T-helper 2 cell treated with Interferon-gamma antibody and Interleukin-4, amounts not matched to agents 5 μg/mL and 100 μg/mL, for 36 hours (primary cell): ENCODE data around the gene TLK1.

Experiments used
- DNase-seq: peaks from one replicate; pipeline ENCODE4 v3.0.0; 2021; ENCODE audit warnings: low spot score
- H3K27ac Mint-ChIP-seq: one replicate; pipeline ENCODE4 v1.8.0; 2021; ENCODE audit warnings: mild to moderate bottlenecking, mixed read lengths
- H3K27me3 Mint-ChIP-seq: one replicate; pipeline ENCODE4 v1.8.0; 2021; ENCODE audit warnings: low read depth, mixed read lengths
- H3K36me3 Mint-ChIP-seq: one replicate; pipeline ENCODE4 v1.8.0; 2021; ENCODE audit warnings: low read depth, mixed read lengths
- H3K4me1 Mint-ChIP-seq: one replicate; pipeline ENCODE4 v1.8.0; 2021; ENCODE audit warnings: low read depth, mixed read lengths
- H3K4me3 Mint-ChIP-seq: one replicate; pipeline ENCODE4 v1.8.0; 2022; ENCODE audit warnings: mild to moderate bottlenecking, moderate library complexity, mixed read lengths
- H3K9me3 Mint-ChIP-seq: one replicate; pipeline ENCODE4 v1.8.0; 2021; ENCODE audit warnings: mixed read lengths

Gene TLK1

GRCh38 chr2:171181064-171182049 lies 20.7 kb upstream of the TLK1 start:
- Mint-ChIP-seq H3K27ac (no peak overlapping the region), H3K36me3 (no peaks in the 10 kb centered on the region), H3K27me3 (peaks cover 14% of the 10 kb centered on the region), H3K9me3 (no peaks in the 10 kb centered on the region), H3K4me3 (no peak overlapping the region), H3K4me1 (peaks cover 9% of the 10 kb centered on the region)
- no peak for DNase-seq

- no peak for DNase-seq
- Mint-ChIP-seq H3K36me3 (no peaks in the 10 kb centered on the region), H3K4me3 (no peak overlapping the region), H3K9me3 (no peaks in the 10 kb centered on the region), H3K4me1 (peaks cover 9% of the 10 kb centered on the region), H3K27ac (no peak overlapping the region), H3K27me3 (peaks cover 10% of the 10 kb centered on the region)
These were observed 19.7 kb upstream of the TLK1 start for GRCh38 chr2:171180229-171180930.

GRCh38 chr2:171178993-171179392 lies 18.3 kb upstream of the TLK1 start:
- H3K4me1 Mint-ChIP-seq: peaks cover 9% of the 10 kb centered on the region
- no peaks in the 10 kb centered on the region for H3K36me3 Mint-ChIP-seq
- no peak overlapping the region for H3K27ac Mint-ChIP-seq
- H3K4me3 Mint-ChIP-seq: no peak overlapping the region
- H3K27me3 Mint-ChIP-seq: peaks cover 10% of the 10 kb centered on the region
- no peaks in the 10 kb centered on the region for H3K9me3 Mint-ChIP-seq
- no peak for DNase-seq

DNA sequence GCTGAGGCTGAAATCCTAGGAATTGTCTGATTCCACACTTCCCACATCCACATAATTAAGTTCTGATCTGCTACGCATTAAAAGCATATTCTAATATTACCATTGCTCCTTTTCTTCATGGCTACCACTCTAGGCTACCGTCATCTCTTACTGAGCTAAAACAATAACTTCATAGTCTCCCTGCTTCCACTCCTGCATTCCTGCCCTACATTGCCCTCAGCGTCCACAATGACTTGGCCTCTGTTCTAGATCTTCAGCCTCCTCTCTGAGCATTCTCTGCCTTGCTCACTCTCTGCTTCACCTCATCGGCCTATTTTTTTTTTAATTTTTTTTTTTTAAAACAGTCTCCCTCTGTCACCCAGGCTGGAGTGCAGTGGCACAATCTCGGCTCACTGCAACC lies 15.8 kb upstream of the TLK1 start:
- Mint-ChIP-seq H3K9me3 (peaks cover 11% of the 10 kb centered on the region), H3K4me3 (no peak overlapping the region), H3K27me3 (peaks cover 4% of the 10 kb centered on the region), H3K27ac (no peak overlapping the region), H3K36me3 (peaks cover 2% of the 10 kb centered on the region), H3K4me1 (peaks cover 16% of the 10 kb centered on the region)
- DNase-seq: no peak

- peaks cover 11% of the 10 kb centered on the region for H3K9me3 Mint-ChIP-seq
- peaks cover 2% of the 10 kb centered on the region for H3K36me3 Mint-ChIP-seq
- peaks cover 10% of the 10 kb centered on the region for H3K4me1 Mint-ChIP-seq
- H3K27me3 Mint-ChIP-seq: peaks cover 4% of the 10 kb centered on the region
- no peak overlapping the region for H3K27ac Mint-ChIP-seq
- H3K4me3 Mint-ChIP-seq: no peak overlapping the region
- DNase-seq: no peak
These were observed 13.4 kb upstream of the TLK1 start for GRCh38 chr2:171174075-171174474.

DNA sequence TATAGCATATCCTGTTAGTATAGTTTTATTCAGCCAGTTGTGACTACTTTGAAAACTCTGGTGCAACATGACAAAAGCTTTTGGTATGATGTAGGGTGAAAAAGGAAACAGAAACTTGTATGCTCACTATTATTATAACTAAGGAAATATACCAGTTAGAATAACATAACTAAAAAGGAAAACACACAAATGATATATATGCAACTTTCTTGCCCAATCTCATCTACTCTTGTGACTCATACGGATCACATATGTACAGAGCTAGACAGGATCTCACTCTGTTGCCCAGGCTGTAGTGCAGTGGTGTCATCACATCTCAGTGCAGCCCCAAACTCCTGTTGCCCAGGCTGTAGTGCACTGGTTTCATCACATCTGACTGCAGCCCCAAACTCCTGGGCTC lies 12.4 kb upstream of the TLK1 start:
- H3K27me3 Mint-ChIP-seq: peaks cover 4% of the 10 kb centered on the region
- peak; percentile 19 for DNase-seq
- peaks cover 10% of the 10 kb centered on the region for H3K4me1 Mint-ChIP-seq
- H3K9me3 Mint-ChIP-seq: peaks cover 11% of the 10 kb centered on the region
- no peak overlapping the region for H3K4me3 Mint-ChIP-seq
- H3K36me3 Mint-ChIP-seq: peaks cover 2% of the 10 kb centered on the region
- H3K27ac Mint-ChIP-seq: no peak overlapping the region

GRCh38 chr2:171171808-171172207 lies 11.1 kb upstream of the TLK1 start:
- Mint-ChIP-seq H3K4me1 (peaks cover 10% of the 10 kb centered on the region), H3K27me3 (peaks cover 7% of the 10 kb centered on the region), H3K9me3 (peaks cover 11% of the 10 kb centered on the region), H3K27ac (no peak overlapping the region), H3K36me3 (peaks cover 2% of the 10 kb centered on the region), H3K4me3 (no peak overlapping the region)
- no peak for DNase-seq

DNA sequence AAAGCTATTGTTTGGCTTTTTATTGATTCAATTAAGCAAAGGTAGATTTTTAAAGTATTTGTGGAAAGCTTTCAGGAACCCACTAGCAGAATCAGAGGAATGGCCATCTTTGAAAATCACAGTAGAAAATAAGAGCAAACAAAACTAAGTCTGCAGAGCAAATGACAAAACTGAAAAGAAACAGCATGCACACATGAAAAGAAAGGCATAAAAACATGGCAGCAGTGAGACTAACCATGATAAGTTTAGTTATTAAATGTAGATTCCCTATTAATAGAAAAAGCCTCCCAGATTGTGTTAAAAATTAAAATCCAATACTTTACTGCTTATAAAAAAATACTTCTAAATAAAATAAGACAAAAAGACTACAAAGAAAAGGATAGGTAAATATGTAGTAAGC lies 9.1 kb upstream of the TLK1 start:
- H3K4me3 Mint-ChIP-seq: no peak overlapping the region
- peaks cover 2% of the 10 kb centered on the region for H3K36me3 Mint-ChIP-seq
- H3K27ac Mint-ChIP-seq: no peak overlapping the region
- H3K27me3 Mint-ChIP-seq: peaks cover 7% of the 10 kb centered on the region
- DNase-seq: no peak
- H3K9me3 Mint-ChIP-seq: peaks cover 11% of the 10 kb centered on the region
- H3K4me1 Mint-ChIP-seq: peaks cover 10% of the 10 kb centered on the region

- Mint-ChIP-seq H3K4me3 (no peak overlapping the region), H3K9me3 (peaks cover 11% of the 10 kb centered on the region), H3K36me3 (peaks cover 2% of the 10 kb centered on the region), H3K27me3 (peaks cover 7% of the 10 kb centered on the region), H3K4me1 (peaks cover 10% of the 10 kb centered on the region), H3K27ac (no peak overlapping the region)
- DNase-seq: no peak
These were observed 8.6 kb upstream of the TLK1 start for GRCh38 chr2:171169333-171169732.

- DNase-seq: no peak
- Mint-ChIP-seq H3K27ac (no peak overlapping the region), H3K27me3 (peaks cover 4% of the 10 kb centered on the region), H3K4me3 (no peak overlapping the region), H3K4me1 (peaks cover 17% of the 10 kb centered on the region), H3K36me3 (peaks cover under 1% of the 10 kb centered on the region), H3K9me3 (peaks cover 8% of the 10 kb centered on the region)
These were observed 6.8 kb upstream of the TLK1 start for GRCh38 chr2:171167352-171167997.

DNA sequence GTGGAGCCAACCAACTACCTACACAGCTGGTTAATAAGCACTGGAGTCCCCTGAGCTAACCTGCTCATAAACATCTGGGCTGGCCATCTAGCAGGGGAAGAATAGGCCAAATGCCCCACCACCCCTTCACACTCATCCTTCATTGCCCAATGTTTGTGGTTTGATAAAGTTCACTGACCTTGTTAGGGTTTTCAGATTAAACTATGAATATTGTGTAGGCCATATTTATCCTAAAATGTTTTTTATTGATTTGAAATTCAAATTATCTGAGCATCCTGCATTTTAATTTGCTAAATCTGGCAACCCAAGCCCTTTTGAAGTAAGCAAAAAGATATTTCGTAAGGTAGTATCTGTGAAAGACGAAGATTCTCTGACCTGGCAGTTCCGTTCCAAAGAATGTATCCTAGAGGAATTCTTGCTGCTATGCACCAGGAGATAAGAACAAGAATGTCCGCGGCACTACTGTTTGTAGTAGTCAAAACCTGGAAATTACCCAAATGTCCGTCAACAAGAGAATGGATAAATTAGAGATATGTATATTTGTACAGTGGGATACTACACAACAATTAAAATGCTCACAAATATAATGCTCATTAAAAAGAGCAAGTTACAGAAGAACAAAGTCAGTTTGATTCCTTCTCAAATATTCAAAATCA lies 5.8 kb upstream of the TLK1 start:
- no peaks in the 10 kb centered on the region for H3K9me3 Mint-ChIP-seq

GRCh38 chr2:171165967-171166327 lies 5.3 kb upstream of the TLK1 start:
- H3K4me1 Mint-ChIP-seq: peaks cover 29% of the 10 kb centered on the region
- peaks cover 4% of the 10 kb centered on the region for H3K27me3 Mint-ChIP-seq
- no peak for DNase-seq
- no peaks in the 10 kb centered on the region for H3K36me3 Mint-ChIP-seq
- no peak overlapping the region for H3K27ac Mint-ChIP-seq
- H3K9me3 Mint-ChIP-seq: no peaks in the 10 kb centered on the region
- no peak overlapping the region for H3K4me3 Mint-ChIP-seq

More for the DNA sequence above, 5.8 kb upstream of the TLK1 start:
- DNase-seq: no peak
- Mint-ChIP-seq H3K27ac (no peak overlapping the region), H3K36me3 (no peaks in the 10 kb centered on the region), H3K4me3 (no peak overlapping the region), H3K4me1 (peaks cover 25% of the 10 kb centered on the region), H3K27me3 (peaks cover 4% of the 10 kb centered on the region)

DNA sequence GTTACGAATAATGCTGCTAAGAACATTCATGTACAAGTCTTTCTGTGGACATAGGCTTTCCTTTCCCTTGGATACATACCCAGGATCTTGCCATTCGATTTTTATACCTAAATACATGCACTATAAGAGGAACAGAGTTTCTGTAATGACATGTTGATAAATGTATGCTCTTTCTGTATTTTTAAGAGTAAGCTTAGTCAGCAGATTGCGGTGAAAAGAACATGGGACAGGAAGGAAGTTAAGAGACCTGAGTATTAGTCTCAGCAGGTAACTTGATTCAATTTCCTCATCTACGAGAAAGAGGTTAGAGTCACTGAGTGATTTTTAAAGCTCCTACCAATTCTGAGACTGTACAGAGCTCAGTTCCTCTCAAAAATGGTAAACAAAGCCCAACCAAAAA lies 2.6 kb upstream of the TLK1 start:
- peak overlapping the region; percentile 77 for H3K27ac Mint-ChIP-seq
- H3K4me1 Mint-ChIP-seq: peaks cover 32% of the 10 kb centered on the region

More for the DNA sequence above, 2.6 kb upstream of the TLK1 start:
- no peaks in the 10 kb centered on the region for H3K36me3 Mint-ChIP-seq
- no peak for DNase-seq
- H3K27me3 Mint-ChIP-seq: peaks cover 4% of the 10 kb centered on the region
- peak overlapping the region; percentile 69 for H3K4me3 Mint-ChIP-seq
- H3K9me3 Mint-ChIP-seq: no peaks in the 10 kb centered on the region
